ENCODE measurements around the gene UBE2Z.

DNA sequence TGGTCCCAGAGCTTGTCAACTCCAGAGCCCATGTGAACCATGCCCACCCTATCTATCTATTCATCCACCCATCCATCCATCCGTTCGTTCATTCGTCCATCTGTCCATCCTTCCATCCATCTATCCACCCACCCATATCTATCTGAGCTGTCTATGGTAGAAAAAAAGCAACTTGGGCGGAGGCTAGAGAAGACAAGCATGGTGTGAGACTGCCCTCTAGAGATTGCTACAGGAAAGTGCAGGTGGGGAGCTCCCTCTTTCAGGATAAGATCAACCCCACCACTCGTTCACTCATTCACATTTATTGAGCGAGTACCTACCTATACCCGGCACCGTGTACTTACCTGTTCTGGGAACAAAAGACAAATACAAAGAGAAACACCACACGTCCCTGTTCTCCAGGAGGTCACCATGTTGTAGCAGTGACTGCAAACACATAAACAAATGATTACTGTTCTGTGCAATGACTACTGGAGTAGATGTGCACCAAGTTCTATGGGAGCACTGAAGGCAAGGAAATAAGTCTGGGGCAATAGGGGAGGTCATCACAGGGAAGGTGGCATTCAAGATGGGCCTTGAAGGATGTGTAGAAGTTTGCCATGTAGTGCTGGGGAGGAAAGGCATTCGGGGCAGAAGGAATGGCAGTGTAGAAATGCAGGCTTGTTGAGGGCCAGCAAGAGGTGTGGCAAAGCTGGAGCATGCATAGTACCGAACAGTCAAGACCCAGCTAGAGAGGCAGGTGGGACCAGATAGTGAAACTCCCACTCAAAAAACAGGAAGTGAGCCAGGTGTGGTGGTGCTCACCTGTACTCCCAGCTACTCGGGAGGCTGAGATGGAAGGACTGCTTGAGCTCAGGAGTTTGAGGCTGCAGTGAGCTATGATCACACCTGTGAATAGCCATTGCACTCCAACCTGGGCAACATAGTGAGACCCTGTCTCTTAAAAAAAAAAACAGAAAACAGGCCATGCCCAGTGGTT, 29.0 kb upstream of the UBE2Z start:
- TF ChIP-seq, protein P1, sequence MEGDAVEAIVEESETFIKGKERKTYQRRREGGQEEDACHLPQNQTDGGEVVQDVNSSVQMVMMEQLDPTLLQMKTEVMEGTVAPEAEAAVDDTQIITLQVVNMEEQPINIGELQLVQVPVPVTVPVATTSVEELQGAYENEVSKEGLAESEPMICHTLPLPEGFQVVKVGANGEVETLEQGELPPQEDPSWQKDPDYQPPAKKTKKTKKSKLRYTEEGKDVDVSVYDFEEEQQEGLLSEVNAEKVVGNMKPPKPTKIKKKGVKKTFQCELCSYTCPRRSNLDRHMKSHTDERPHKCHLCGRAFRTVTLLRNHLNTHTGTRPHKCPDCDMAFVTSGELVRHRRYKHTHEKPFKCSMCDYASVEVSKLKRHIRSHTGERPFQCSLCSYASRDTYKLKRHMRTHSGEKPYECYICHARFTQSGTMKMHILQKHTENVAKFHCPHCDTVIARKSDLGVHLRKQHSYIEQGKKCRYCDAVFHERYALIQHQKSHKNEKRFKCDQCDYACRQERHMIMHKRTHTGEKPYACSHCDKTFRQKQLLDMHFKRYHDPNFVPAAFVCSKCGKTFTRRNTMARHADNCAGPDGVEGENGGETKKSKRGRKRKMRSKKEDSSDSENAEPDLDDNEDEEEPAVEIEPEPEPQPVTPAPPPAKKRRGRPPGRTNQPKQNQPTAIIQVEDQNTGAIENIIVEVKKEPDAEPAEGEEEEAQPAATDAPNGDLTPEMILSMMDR (IDR thresholded peaks at IDR 0.05; ENCODE audit: control extremely low read depth in 1 of 3, insufficient read depth in 1 of 3, low read depth in 1 of 3, low read length in 3 of 3), result peak; percentile 59 to 99 (median 91)
- no peak for TF ChIP-seq PHF8 (conservative IDR thresholded peaks at IDR 0.05; ENCODE audit: low read depth, low read length)
- TF ChIP-seq, protein P2, sequence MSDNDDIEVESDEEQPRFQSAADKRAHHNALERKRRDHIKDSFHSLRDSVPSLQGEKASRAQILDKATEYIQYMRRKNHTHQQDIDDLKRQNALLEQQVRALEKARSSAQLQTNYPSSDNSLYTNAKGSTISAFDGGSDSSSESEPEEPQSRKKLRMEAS (IDR thresholded peaks at IDR 0.05), result no peak
